ENCODE measurements around the gene WNT7B.

The WNT7B gene

GRCh38 chr22:45994491-45995404 lies 17.8 kb upstream of the WNT7B start:
- no peak for DNase-seq

- DNase-seq = no peak
Observed at GRCh38 chr22:45993841-45994240, 16.9 kb upstream of the WNT7B start.

- no peak for DNase-seq
Observed at GRCh38 chr22:45993143-45993692, 16.3 kb upstream of the WNT7B start.

GRCh38 chr22:45992737-45993136 lies 15.8 kb upstream of the WNT7B start:
- no peak for DNase-seq

GRCh38 chr22:45991098-45991497 lies 14.1 kb upstream of the WNT7B start:
- no peak for DNase-seq

- no peak for DNase-seq
Observed at GRCh38 chr22:45987136-45987861, 10.3 kb upstream of the WNT7B start.

GRCh38 chr22:45984316-45984916 lies 7.5 kb upstream of the WNT7B start:
- DNase-seq = no peak

- no peak for DNase-seq
Observed at GRCh38 chr22:45983797-45984196, 6.8 kb upstream of the WNT7B start.

- no peak for DNase-seq
Observed at GRCh38 chr22:45980761-45981160, 3.8 kb upstream of the WNT7B start.

- no peak for DNase-seq
Observed at GRCh38 chr22:45980268-45980570, 3.3 kb upstream of the WNT7B start.

- DNase-seq = no peak
Observed at GRCh38 chr22:45978275-45978713, 1.3 kb upstream of the WNT7B start.

GRCh38 chr22:45977551-45978274 lies 751 bp upstream of the WNT7B start:
- no peak for DNase-seq

GRCh38 chr22:45976254-45977002 lies 534 bp downstream of the WNT7B start:
- no peak for DNase-seq

GRCh38 chr22:45975164-45976161 lies 1.5 kb downstream of the WNT7B start:
- DNase-seq = no peak

- no peak for DNase-seq
Observed at GRCh38 chr22:45974498-45974897, 2.5 kb downstream of the WNT7B start.

GRCh38 chr22:45972889-45973253 lies 4.1 kb downstream of the WNT7B start:
- DNase-seq = no peak

- DNase-seq = no peak
Observed at GRCh38 chr22:45972091-45972888, 4.7 kb downstream of the WNT7B start.

GRCh38 chr22:45971408-45972028 lies 5.4 kb downstream of the WNT7B start:
- no peak for DNase-seq

- DNase-seq = no peak
Observed at GRCh38 chr22:45970705-45971407, 6.1 kb downstream of the WNT7B start.
